ENCODE data around the gene NEGR1.
A peak's percentile ranks its signal among the peaks of the same experiment; 100 is the strongest.
"Not testable (repeated sequence)": the region's sequence is repeated elsewhere in the genome, so short reads cannot be mapped to it uniquely, and the experiment has no call there.

NEGR1 gene

GRCh38 chr1:71921204-71921603, 361.1 kb downstream of the NEGR1 start:
- no peak for DNase-seq

GRCh38 chr1:71920556-71920955, 361.8 kb downstream of the NEGR1 start:
- DNase-seq: peak; percentile 6

GRCh38 chr1:71919811-71920509, 362.4 kb downstream of the NEGR1 start:
- DNase-seq: peak; percentile 91

- DNase-seq: peak; percentile 28
Observed at GRCh38 chr1:71918630-71919029, 363.7 kb downstream of the NEGR1 start.

- DNase-seq: no peak
Observed at GRCh38 chr1:71916894-71917293, 365.4 kb downstream of the NEGR1 start.

GRCh38 chr1:71914626-71915025, 367.7 kb downstream of the NEGR1 start:
- no peak for DNase-seq

GRCh38 chr1:71908871-71909390, 373.4 kb downstream of the NEGR1 start:
- peak; percentile 83 for DNase-seq

GRCh38 chr1:71908303-71908702, 374.0 kb downstream of the NEGR1 start:
- DNase-seq: no peak

- DNase-seq: no peak
Observed at GRCh38 chr1:71899881-71900280, 382.5 kb downstream of the NEGR1 start.

- DNase-seq: not testable (repeated sequence)
Observed at GRCh38 chr1:71888166-71888565, 394.2 kb downstream of the NEGR1 start.

GRCh38 chr1:71885171-71885570, 397.2 kb downstream of the NEGR1 start:
- peak; percentile 32 for DNase-seq

GRCh38 chr1:71882637-71883036, 399.7 kb downstream of the NEGR1 start:
- peak; percentile 66 for DNase-seq

- DNase-seq: peak; percentile 76
Observed at GRCh38 chr1:71882226-71882625, 400.1 kb downstream of the NEGR1 start.

- no peak for DNase-seq
Observed at GRCh38 chr1:71881611-71882010, 400.7 kb downstream of the NEGR1 start.

GRCh38 chr1:71869326-71869725, 413.0 kb downstream of the NEGR1 start:
- no peak for DNase-seq

GRCh38 chr1:71862756-71863155, 419.6 kb downstream of the NEGR1 start:
- no peak for DNase-seq

GRCh38 chr1:71861022-71861421, 421.3 kb downstream of the NEGR1 start:
- no peak for DNase-seq

- no peak for DNase-seq
Observed at GRCh38 chr1:71859806-71860205, 422.5 kb downstream of the NEGR1 start.

GRCh38 chr1:71857862-71858261, 424.5 kb downstream of the NEGR1 start:
- no peak for DNase-seq

GRCh38 chr1:71853360-71853759, 429.0 kb downstream of the NEGR1 start:
- DNase-seq: peak; percentile 81

- DNase-seq: no peak
Observed at GRCh38 chr1:71850936-71851335, 431.4 kb downstream of the NEGR1 start.

- no peak for DNase-seq
Observed at GRCh38 chr1:71850515-71850914, 431.8 kb downstream of the NEGR1 start.

- no peak for DNase-seq
Observed at GRCh38 chr1:71843012-71843411, 439.3 kb downstream of the NEGR1 start.

GRCh38 chr1:71839876-71840275, 442.5 kb downstream of the NEGR1 start:
- DNase-seq: no peak

GRCh38 chr1:71836904-71837303, 445.4 kb downstream of the NEGR1 start:
- no peak for DNase-seq
